Esophagus squamous epithelium (tissue), 5 donors: ENCODE results near the gene ST6GAL1. TPM values are rescaled to one million over a fixed set of nuclear protein-coding genes. Genes with fewer than 3 reads are reported as not detected.

Source experiments
- DNase-seq: peaks from one replicate; lab custom pipeline; 2025; lab: John Stamatoyannopoulos, UW
- H3K27ac ChIP-seq, 4 donors: fragments of 200-600 bp; sonication (generic); one replicate each; pipeline ENCODE4 v1.5.1; 2016 to 2019; ENCODE audit warnings: mild to moderate bottlenecking in 1 of 4
- H3K27me3 ChIP-seq, 4 donors: fragments of 200-600 bp; sonication (generic); 1 replicate in 3 of 4; 2 replicates in 1 of 4; pipeline versions ENCODE4 v1.5.1 to v1.6.0; 2017 to 2021; ENCODE audit warnings: antibody characterized with exemption in 1 of 4
- H3K36me3 ChIP-seq, 3 donors: fragments of 200-600 bp; sonication (generic); one replicate each; pipeline ENCODE4 v1.5.1; 2016 to 2019
- H3K4me1 ChIP-seq, 3 donors: fragments of 200-600 bp; sonication (generic); one replicate each; pipeline ENCODE4 v1.5.1; 2017 to 2019
- H3K4me3 ChIP-seq, 4 donors: fragments of 200-600 bp; sonication (generic); 1 replicate in 3 of 4; 2 replicates in 1 of 4; pipeline ENCODE4 v1.5.1; 2016 to 2019; ENCODE audit warnings: mild to moderate bottlenecking in 2 of 4, moderate library complexity in 1 of 4
- H3K9me3 ChIP-seq, 3 donors: fragments of 200-600 bp; sonication (generic); one replicate each; pipeline ENCODE4 v1.5.1; 2016 to 2019
- POLR2A ChIP-seq, 4 donors: fragments of 450-650 bp; IDR thresholded peaks; one replicate each; pipeline ENCODE4 v1.6.1; 2017; ENCODE audit warnings: antibody characterized with exemption in 4 of 4, mild to moderate bottlenecking in 4 of 4, moderate library complexity in 3 of 4
- WGBS, 2 donors: methylation state at CpG; one replicate each; pipeline ENCODE4 v1.1.5; 2018; 5-methylcytosine and 5-hydroxymethylcytosine counted together
- intact Hi-C: fragments of 100-400 bp; cut with DNase I; formaldehyde crosslinking; loops from one replicate; pipeline ENCODE4 v1.15.0; 2022
- total RNA-seq, 4 donors: library from RNA; depleted of rRNA; stranded (reverse); fragments of >200 nt; gene quantifications; one replicate each; pipeline ENCODE4 v1.1.0, GENCODE V29; 2016
- TF ChIP-seq, protein P1 (sequence below), 6 experiments: fragments of 450-650 bp in 4 of 6; fragments of 200-600 bp in 2 of 6; sonication (generic) in 2 of 6; IDR thresholded peaks; one replicate each; pipeline ENCODE4 v1.5.1; 2016 to 2019; ENCODE audit warnings: antibody characterized with exemption in 6 of 6, mild to moderate bottlenecking in 4 of 6, moderate library complexity in 4 of 6
- donor health status: DM: yes; HTN: yes; CAD: no.

ST6GAL1 gene
- total RNA-seq, 4 donors from 2014 or later: 6.0 to 44.2 (median 15.2) TPM

DNA sequence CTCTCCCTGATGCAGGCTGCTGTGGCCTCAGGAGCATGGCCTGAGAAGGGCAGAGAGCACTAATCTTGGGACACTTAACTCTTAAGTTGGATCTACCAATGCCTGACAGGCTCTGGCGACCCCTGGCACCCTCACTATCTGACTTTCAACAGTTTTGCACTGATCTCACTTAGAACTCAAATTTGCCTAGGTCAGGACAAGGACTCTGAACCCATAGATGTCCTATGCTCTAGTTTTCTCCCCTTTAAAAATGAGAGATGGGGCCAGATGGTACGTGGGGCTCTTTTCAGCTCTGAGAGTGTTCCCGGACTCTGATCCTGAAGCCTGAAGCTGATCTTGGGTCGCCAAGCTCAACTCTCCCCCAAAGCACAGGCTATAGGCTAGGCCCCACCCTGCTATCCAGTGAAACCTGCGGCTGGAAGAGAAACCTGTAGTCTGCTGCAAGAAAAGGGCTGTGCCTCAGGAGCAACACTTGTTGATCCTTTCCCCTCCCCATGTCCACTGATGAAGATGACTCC, 143.3 kb downstream of the ST6GAL1 start:
- WGBS, 2 donors: 91 to 94% methylated on average over 3 to 5 of the region's 5 CpGs
- H3K36me3 ChIP-seq: peaks cover 0 to 61% (median 0%) of the 10 kb centered on the region in 3 donors
- no peak overlapping the region for H3K4me3 ChIP-seq
- no peak for DNase-seq
- intact Hi-C loops: no loop called here
- H3K27ac ChIP-seq: no peak overlapping the region
- H3K9me3 ChIP-seq: no peaks in the 10 kb centered on the region
- H3K4me1 ChIP-seq: no peaks in the 10 kb centered on the region
- TF ChIP-seq POLR2A (IDR thresholded peaks at IDR 0.05): no peak
- TF ChIP-seq, protein P1, sequence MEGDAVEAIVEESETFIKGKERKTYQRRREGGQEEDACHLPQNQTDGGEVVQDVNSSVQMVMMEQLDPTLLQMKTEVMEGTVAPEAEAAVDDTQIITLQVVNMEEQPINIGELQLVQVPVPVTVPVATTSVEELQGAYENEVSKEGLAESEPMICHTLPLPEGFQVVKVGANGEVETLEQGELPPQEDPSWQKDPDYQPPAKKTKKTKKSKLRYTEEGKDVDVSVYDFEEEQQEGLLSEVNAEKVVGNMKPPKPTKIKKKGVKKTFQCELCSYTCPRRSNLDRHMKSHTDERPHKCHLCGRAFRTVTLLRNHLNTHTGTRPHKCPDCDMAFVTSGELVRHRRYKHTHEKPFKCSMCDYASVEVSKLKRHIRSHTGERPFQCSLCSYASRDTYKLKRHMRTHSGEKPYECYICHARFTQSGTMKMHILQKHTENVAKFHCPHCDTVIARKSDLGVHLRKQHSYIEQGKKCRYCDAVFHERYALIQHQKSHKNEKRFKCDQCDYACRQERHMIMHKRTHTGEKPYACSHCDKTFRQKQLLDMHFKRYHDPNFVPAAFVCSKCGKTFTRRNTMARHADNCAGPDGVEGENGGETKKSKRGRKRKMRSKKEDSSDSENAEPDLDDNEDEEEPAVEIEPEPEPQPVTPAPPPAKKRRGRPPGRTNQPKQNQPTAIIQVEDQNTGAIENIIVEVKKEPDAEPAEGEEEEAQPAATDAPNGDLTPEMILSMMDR (IDR thresholded peaks at IDR 0.05): no peak
- no peaks in the 10 kb centered on the region for H3K27me3 ChIP-seq

DNA sequence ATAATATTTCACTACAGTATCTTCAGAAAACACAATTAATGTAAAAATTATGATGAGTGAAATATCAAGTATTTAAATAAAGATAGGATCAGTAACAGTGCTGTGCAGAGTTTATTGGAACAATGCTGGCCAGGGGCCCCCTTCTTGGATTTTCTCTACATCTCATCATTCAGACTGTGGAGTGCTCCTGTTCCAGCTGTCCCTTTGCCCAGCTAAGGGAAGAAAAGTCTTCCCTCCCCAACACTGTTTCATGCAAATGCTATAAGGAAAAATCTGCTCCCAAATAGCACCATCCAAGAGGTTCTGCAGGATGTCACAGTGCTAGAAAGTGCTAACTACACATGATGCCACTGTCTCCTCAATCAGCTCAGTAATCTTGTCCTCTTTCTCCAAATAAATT, 144.5 kb downstream of the ST6GAL1 start:
- Histone ChIP-seq H3K9me3 (no peaks in the 10 kb centered on the region), H3K4me3 (no peak overlapping the region), H3K4me1 (no peaks in the 10 kb centered on the region), H3K27me3 (no peaks in the 10 kb centered on the region), H3K36me3 (peaks cover 0 to 56% (median 0%) of the 10 kb centered on the region in 3 donors), H3K27ac (no peak overlapping the region)
- DNase-seq: no peak
- intact Hi-C loops: no loop called here
- TF ChIP-seq, protein P1 (IDR thresholded peaks at IDR 0.05): no peak
- no peak for TF ChIP-seq POLR2A (IDR thresholded peaks at IDR 0.05)

DNA sequence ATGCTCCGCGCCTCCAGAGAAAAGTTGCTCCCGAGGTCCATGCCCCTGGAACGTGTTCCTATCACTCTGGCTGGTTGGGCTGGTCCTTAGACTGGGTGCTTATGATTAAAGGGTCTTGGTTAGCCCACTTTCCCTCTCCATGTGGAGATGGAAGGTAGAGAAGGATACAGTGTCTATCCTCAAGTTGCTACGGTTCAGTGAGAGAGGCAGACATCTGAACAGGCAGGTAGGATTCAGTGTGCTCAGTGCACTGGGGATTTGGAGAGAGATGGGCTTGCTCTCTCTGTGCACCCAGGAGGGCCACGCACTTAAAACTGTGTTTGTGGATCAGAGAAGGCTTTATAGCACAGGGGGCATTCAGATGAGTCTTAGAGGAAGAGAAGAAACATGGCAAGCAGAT, 146.0 kb downstream of the ST6GAL1 start:
- Histone ChIP-seq H3K9me3 (no peaks in the 10 kb centered on the region), H3K27me3 (no peaks in the 10 kb centered on the region), H3K4me3 (no peak overlapping the region), H3K27ac (no peak overlapping the region), H3K36me3 (peaks cover 0 to 53% (median 0%) of the 10 kb centered on the region in 3 donors), H3K4me1 (no peaks in the 10 kb centered on the region)
- WGBS, 2 donors: 92 to 97% methylated on average over 6 of the region's 6 CpGs
- intact Hi-C loops: no loop called here
- DNase-seq: no peak
- TF ChIP-seq POLR2A (IDR thresholded peaks at IDR 0.05): no peak
- TF ChIP-seq, protein P1 (IDR thresholded peaks at IDR 0.05): no peak

DNA sequence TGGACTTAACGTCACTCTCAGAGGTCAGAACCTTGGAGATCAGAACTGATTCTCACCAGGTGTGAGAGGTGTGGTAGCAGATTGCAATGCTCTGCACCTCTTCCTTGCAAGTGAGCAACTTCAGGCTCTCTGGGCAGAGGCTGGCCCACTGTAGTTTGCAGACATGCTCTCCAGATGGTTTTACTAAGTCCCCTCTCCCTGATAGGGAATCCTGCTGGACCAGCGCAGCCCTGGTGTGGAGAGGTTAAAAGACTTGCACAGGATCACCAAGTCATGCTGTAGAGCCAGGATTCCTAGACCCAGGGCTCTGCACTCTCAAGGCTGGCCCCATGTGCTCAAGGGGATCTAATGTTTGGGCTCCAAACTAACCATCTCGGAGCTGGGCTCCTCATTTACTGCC, 146.8 kb downstream of the ST6GAL1 start:
- intact Hi-C loops: no loop called here
- no peak for TF ChIP-seq POLR2A (IDR thresholded peaks at IDR 0.05)
- TF ChIP-seq, protein P1 (IDR thresholded peaks at IDR 0.05): no peak
- no peak for DNase-seq
- H3K9me3 ChIP-seq: no peaks in the 10 kb centered on the region
- H3K27ac ChIP-seq: no peak overlapping the region
- 100% methylated on average over 1 to 3 of the region's 3 CpGs for WGBS, 2 donors
- H3K4me1 ChIP-seq: no peaks in the 10 kb centered on the region
- no peaks in the 10 kb centered on the region for H3K27me3 ChIP-seq
- no peak overlapping the region for H3K4me3 ChIP-seq
- H3K36me3 ChIP-seq: peaks cover 0 to 53% (median 0%) of the 10 kb centered on the region in 3 donors

DNA sequence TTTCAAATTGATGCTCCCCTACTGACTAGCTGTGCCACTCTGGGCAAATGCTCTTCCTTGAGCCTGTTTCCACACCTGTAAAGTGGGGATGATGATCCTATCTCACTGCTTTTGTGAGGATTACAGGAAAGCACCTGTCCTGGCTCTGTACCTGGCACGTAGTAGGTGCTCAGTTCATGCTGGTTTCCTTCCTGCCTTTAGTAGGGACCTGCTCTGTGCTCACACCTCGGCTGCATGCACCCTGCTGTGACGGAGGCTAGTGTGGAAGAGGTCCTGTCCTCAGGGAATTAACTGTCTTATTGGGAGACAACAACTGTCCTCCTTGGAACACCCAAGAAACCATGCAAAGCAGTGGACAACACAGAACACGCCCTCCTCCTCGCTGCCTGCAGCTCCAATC, 147.2 kb downstream of the ST6GAL1 start:
- no peak overlapping the region for H3K27ac ChIP-seq
- H3K9me3 ChIP-seq: no peaks in the 10 kb centered on the region
- no peak for DNase-seq
- H3K4me1 ChIP-seq: no peaks in the 10 kb centered on the region
- TF ChIP-seq POLR2A (IDR thresholded peaks at IDR 0.05): no peak
- TF ChIP-seq, protein P1 (IDR thresholded peaks at IDR 0.05): no peak
- H3K4me3 ChIP-seq: no peak overlapping the region
- intact Hi-C loops: no loop called here
- H3K27me3 ChIP-seq: no peaks in the 10 kb centered on the region
- H3K36me3 ChIP-seq: peaks cover 0 to 53% (median 0%) of the 10 kb centered on the region in 3 donors
- 91 to 100% methylated on average over 2 to 3 of the region's 5 CpGs for WGBS, 2 donors
